Lung (tissue), 12 donors: ENCODE data around the gene MYO10. TPM values are rescaled to one million over a fixed set of nuclear protein-coding genes. Genes with fewer than 3 reads are reported as not detected.
"Not testable (repeated sequence)": the region's sequence is repeated elsewhere in the genome, so short reads cannot be mapped to it uniquely, and the experiment has no call there.

Experiments
- ATAC-seq: fragments of 200-7000 bp; cut with Tn5 transposase; one replicate; pipeline ENCODE4 v1.9.1; 2020; ENCODE audit warnings: moderate number of reproducible peaks; ENCODE audit not compliant: insufficient read depth, low FRiP score
- DNase-seq, 3 donors: peaks; one replicate each; pipeline ENCODE4 v3.0.0-alpha.2; 2013 to 2017
- H3K27ac ChIP-seq, 2 donors: one replicate each; pipeline ENCODE4 v1.5.1; 2013; ENCODE audit warnings: mild to moderate bottlenecking in 2 of 2, moderate library complexity in 2 of 2, control low read depth in 1 of 2, inconsistent platforms in 1 of 2, low read depth in 1 of 2, low read length in 1 of 2
- H3K27me3 ChIP-seq, 3 donors: one replicate each; pipeline ENCODE4 v1.5.1; 2013; ENCODE audit warnings: low read length in 2 of 3; ENCODE audit not compliant: control insufficient read depth in 3 of 3, insufficient read depth in 3 of 3
- H3K36me3 ChIP-seq, 4 donors: one replicate each; pipeline ENCODE4 v1.5.1; 2013; ENCODE audit warnings: low read length in 4 of 4, mild to moderate bottlenecking in 1 of 4, moderate library complexity in 1 of 4; ENCODE audit not compliant: control insufficient read depth in 4 of 4, insufficient read depth in 4 of 4
- H3K4me1 ChIP-seq, 5 donors: one replicate each; pipeline ENCODE4 v1.5.1; 2013; ENCODE audit warnings: low read length in 5 of 5, mild to moderate bottlenecking in 2 of 5, moderate library complexity in 1 of 5; ENCODE audit not compliant: control insufficient read depth in 5 of 5, insufficient read depth in 5 of 5
- H3K4me3 ChIP-seq: one replicate; pipeline ENCODE4 v1.5.1; 2013; ENCODE audit warnings: mild to moderate bottlenecking, control low read depth, moderate library complexity
- H3K9ac ChIP-seq, 2 donors: one replicate each; pipeline ENCODE4 v1.5.1; 2013; ENCODE audit warnings: low read length in 2 of 2, control low read depth in 1 of 2; ENCODE audit not compliant: insufficient read depth in 1 of 2
- H3K9me3 ChIP-seq, 4 donors: one replicate each; pipeline ENCODE4 v1.5.1; 2013; ENCODE audit warnings: low read length in 3 of 4, mild to moderate bottlenecking in 1 of 4, moderate library complexity in 1 of 4; ENCODE audit not compliant: control insufficient read depth in 4 of 4, insufficient read depth in 3 of 4
- CTCF ChIP-seq: IDR thresholded peaks from 2 replicates; pipeline ENCODE4 v1.5.1; 2012; ENCODE audit warnings: mild to moderate bottlenecking; ENCODE audit errors: control extremely low read depth, extremely low read depth
- WGBS, 2 donors: extraction: QIAGEN DNeasy Blood & Tissue Kit; methylation state at CpG; one replicate each; pipeline ENCODE4 v1.1.7; 2013; 5-methylcytosine and 5-hydroxymethylcytosine counted together
- polyA plus RNA-seq, 2 donors: library from polyadenylated mRNA; stranded (reverse); fragments of 200-250 nt; gene quantifications; one replicate each; pipeline ENCODE4 v1.2.1, GENCODE V29; 2013
- total RNA-seq, 2 donors: library from RNA; depleted of rRNA in 1 of 2; stranded (reverse); fragments of >200 nt in 1 of 2; gene quantifications; one replicate each; pipeline ENCODE4 v1.2.1, GENCODE V29; 2014 to 2021
- donor health status: control.
- donor health status: control.
- donor health status: Bipolar disorder and iron deficiency.
- donor health status: healthy.
- donor health status: DM: yes; HTN: yes; CAD: no.

MYO10 gene
- total and polyA plus RNA-seq, 4 donors, result 10.6 to 71.5 (median 28.2) TPM

DNA sequence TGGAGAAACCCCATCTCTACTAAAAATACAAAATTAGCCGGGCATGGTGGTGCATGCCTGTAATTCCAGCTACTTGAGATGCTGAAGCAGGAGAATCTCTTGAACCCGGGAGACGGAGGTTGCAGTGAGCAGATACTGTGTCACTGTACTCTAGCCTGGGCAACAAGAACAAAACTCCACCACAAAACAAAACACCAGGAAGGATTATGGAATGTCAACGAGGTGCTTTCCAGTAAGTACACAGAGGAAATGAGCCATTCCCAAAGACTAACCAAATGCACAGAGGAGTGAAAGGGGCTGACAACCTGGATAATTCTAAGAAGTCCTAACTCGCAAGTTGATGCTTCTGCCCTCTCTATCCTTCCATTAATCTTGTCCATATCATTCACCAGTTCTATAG, 193.2 kb downstream of the MYO10 start:
- TF ChIP-seq CTCF, result no peak
- peaks cover 0 to 17% (median 8%) of the 10 kb centered on the region in 4 donors for H3K36me3 ChIP-seq
- WGBS, 2 donors, result 64 to 82% methylated on average over 5 of the region's 5 CpGs
- H3K27me3 ChIP-seq, result no peaks in the 10 kb centered on the region
- DNase-seq, result no peak
- H3K4me1 ChIP-seq, result peaks cover 0 to 30% (median 17%) of the 10 kb centered on the region in 5 donors
- no peak overlapping the region for H3K27ac ChIP-seq
- no peaks in the 10 kb centered on the region for H3K9me3 ChIP-seq
- H3K9ac ChIP-seq, result no peak overlapping the region
- ATAC-seq, result no peak
- no peak overlapping the region for H3K4me3 ChIP-seq

DNA sequence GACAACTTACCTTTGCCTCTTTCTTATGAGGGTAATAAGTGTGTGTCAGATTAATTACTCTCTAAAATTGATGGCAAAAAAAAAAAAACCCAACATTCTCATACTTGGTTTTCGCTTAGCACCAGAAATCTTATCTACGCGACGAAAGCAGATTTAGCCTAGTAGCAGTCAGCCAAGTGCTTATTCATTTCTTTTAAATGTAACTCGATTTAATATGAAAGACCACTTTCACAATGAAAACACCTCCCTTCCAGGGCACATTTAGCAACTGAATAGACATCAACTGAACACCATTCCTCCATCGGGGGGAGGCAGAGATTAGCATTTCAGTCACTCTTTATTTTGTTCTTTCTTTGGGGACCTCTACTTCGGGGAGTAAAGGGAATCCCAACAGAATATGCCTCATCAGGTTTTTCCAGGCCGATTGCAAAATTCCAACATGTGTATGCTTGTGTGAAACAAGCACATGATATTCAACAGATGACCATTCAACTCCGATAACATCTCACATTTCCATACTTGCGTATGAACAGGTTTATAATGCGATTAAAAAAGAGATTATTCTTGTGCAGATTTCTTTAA, 195.2 kb downstream of the MYO10 start:
- peak overlapping the region in 1 of 2 donors; percentile 53 for H3K9ac ChIP-seq
- H3K27ac ChIP-seq, result no peak overlapping the region
- no peaks in the 10 kb centered on the region for H3K9me3 ChIP-seq
- 62% methylated on average over 11 of the region's 11 CpGs for WGBS, 2 donors
- TF ChIP-seq CTCF, result no peak
- ATAC-seq, result no peak
- peaks cover 0 to 12% (median 7%) of the 10 kb centered on the region in 4 donors for H3K36me3 ChIP-seq
- H3K4me1 ChIP-seq, result peaks cover under 1 to 50% (median 31%) of the 10 kb centered on the region in 5 donors
- DNase-seq, result peak in 2 of 3 donors; percentile 73 to 78
- H3K27me3 ChIP-seq, result no peaks in the 10 kb centered on the region
- H3K4me3 ChIP-seq, result no peak overlapping the region

- no peaks in the 10 kb centered on the region for H3K27me3 ChIP-seq
- no peak for TF ChIP-seq CTCF
- H3K4me3 ChIP-seq, result no peak overlapping the region
- H3K27ac ChIP-seq, result no peak overlapping the region
- H3K4me1 ChIP-seq, result peaks cover 3 to 57% (median 37%) of the 10 kb centered on the region in 5 donors
- DNase-seq (peak in 2 of 3 donors; percentile 32 to 51), ATAC-seq (no peak)
- peak overlapping the region in 1 of 2 donors; percentile 53 for H3K9ac ChIP-seq
- peaks cover 0 to 12% (median 7%) of the 10 kb centered on the region in 4 donors for H3K36me3 ChIP-seq
- no peaks in the 10 kb centered on the region for H3K9me3 ChIP-seq
- 60 to 77% methylated on average over 17 of the region's 17 CpGs for WGBS, 2 donors
Observed at GRCh38 chr5:16740066-16740810, 195.8 kb downstream of the MYO10 start.

DNA sequence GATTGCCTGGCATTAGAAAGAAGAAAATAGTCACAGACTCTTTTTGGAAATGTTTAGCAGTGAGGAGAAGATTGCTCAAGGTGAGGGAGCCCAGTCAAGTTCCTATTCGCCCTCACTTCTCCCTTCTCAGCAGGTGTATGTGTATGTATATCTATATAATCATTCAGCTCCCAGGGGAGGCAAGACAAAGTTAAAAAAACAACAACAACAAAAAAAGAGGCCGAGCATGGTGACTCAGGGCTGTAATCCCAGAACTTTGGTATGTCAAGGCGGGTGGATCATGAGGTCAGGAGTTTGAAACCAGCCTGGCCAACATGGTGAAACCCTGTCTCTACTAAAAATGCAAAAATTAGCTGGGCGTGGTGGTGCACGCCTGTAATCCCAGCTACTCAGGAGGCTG, 197.7 kb downstream of the MYO10 start:
- WGBS, 2 donors, result 90% methylated on average over 5 of the region's 5 CpGs
- not testable (repeated sequence) for H3K27me3 ChIP-seq, H3K4me3 ChIP-seq, ATAC-seq, H3K27ac ChIP-seq, DNase-seq, H3K9me3 ChIP-seq, H3K9ac ChIP-seq
- Histone ChIP-seq H3K4me1 (peaks cover 3 to 69% (median 43%) of the 10 kb centered on the region in 5 donors), H3K36me3 (peaks cover 0 to 13% (median 5%) of the 10 kb centered on the region in 4 donors)
